Activated B cell treated with CpG ODN at 0.5 μM for 24 hours (primary cell): Measurements from ENCODE around the gene TBC1D22A. TPM values are rescaled to one million over a fixed set of nuclear protein-coding genes. Genes with fewer than 3 reads are reported as not detected.

Experiments used
- ATAC-seq: fragments of 200-7000 bp; cut with Tn5 transposase; one replicate; pipeline ENCODE4 v1.10.0; 2021; ENCODE audit warnings: low read depth, mild to moderate bottlenecking, moderate library complexity
- CTCF ChIA-PET: fragments of 350-600 bp; sonication (Branson Sonifier 250); formaldehyde crosslinking; loops from one replicate; lab custom pipeline; 2021; ENCODE audit warnings: antibody characterized with exemption; lab: Charles Lee
- POLR2A ChIA-PET: fragments of 350-600 bp; sonication (Branson Sonifier 250); formaldehyde crosslinking; loops from one replicate; lab custom pipeline; 2021; ENCODE audit warnings: antibody characterized with exemption; lab: Charles Lee
- DNase-seq: peaks from one replicate; pipeline ENCODE4 v3.0.0; 2022
- H3K27ac Mint-ChIP-seq: one replicate; pipeline ENCODE4 v1.8.0; 2020; ENCODE audit warnings: mixed read lengths
- H3K27me3 Mint-ChIP-seq: one replicate; pipeline ENCODE4 v1.8.0; 2021; ENCODE audit warnings: mixed read lengths
- H3K36me3 Mint-ChIP-seq: one replicate; pipeline ENCODE4 v1.8.0; 2021; ENCODE audit warnings: low read depth, mixed read lengths
- H3K4me1 Mint-ChIP-seq: one replicate; pipeline ENCODE4 v1.8.0; 2021; ENCODE audit warnings: mixed read lengths
- H3K4me3 Mint-ChIP-seq: one replicate; pipeline ENCODE4 v1.8.0; 2020; ENCODE audit warnings: mild to moderate bottlenecking, mixed read lengths
- H3K9me3 Mint-ChIP-seq: one replicate; pipeline ENCODE4 v1.8.0; 2020; ENCODE audit warnings: mixed read lengths
- intact Hi-C: fragments of 100-400 bp; cut with micrococcal nuclease; formaldehyde crosslinking; loops from one replicate; pipeline ENCODE4 v1.15.1; 2024
- total RNA-seq: library from RNA; stranded (reverse); gene quantifications from 2 replicates; pipeline ENCODE4 v1.2.3, GENCODE V29; 2022
- TF ChIP-seq, protein P1 (sequence below): fragments of 200-600 bp; IDR thresholded peaks from one replicate; pipeline ENCODE4 v1.8.0; 2022; ENCODE audit warnings: antibody characterized with exemption, mild to moderate bottlenecking

TBC1D22A gene
- total RNA-seq, 1 donor from 2014 or later = 85.9 TPM

GRCh38 chr22:46812034-46812605, 49.7 kb downstream of the TBC1D22A start:
- CTCF ChIA-PET = interaction anchor here (1.0 to 1.4 kb wide), 2 partner anchors 9 to 54 kb away, joined by 3 to 5 read pairs; no protein-coding TSS in a partner anchor

DNA sequence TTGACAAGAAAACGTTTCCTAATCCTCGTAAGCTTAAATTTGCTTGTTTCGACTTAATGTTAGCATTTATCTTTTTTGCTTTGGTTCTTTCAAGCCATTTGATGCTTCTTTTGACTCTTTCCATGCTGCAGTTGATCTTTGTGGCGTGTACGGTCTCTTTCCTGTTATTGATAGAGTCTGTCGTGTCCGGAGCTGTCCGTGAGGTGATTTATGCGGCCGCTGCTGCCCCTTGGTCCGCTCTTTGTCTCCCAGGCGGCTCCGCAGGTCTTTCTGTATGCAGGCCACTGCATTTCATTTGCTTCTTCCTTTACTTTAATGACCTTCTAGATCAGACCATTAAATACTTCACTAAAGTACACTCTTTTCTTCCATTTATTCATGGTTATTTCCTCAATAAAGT, 50.3 kb downstream of the TBC1D22A start:
- peaks cover 25% of the 10 kb centered on the region for H3K4me1 Mint-ChIP-seq
- no peak overlapping the region for H3K27ac Mint-ChIP-seq
- no peak overlapping the region for H3K4me3 Mint-ChIP-seq

More at GRCh38 chr22:46812034-46812605, 49.7 kb downstream of the TBC1D22A start:
- H3K4me3 Mint-ChIP-seq = no peak overlapping the region
- no peak overlapping the region for H3K27ac Mint-ChIP-seq
- intact Hi-C loops = no loop called here
- no peak for ATAC-seq
- H3K27me3 Mint-ChIP-seq = no peaks in the 10 kb centered on the region
- POLR2A ChIA-PET = no interaction called here
- H3K9me3 Mint-ChIP-seq = no peaks in the 10 kb centered on the region
- TF ChIP-seq, protein P1, sequence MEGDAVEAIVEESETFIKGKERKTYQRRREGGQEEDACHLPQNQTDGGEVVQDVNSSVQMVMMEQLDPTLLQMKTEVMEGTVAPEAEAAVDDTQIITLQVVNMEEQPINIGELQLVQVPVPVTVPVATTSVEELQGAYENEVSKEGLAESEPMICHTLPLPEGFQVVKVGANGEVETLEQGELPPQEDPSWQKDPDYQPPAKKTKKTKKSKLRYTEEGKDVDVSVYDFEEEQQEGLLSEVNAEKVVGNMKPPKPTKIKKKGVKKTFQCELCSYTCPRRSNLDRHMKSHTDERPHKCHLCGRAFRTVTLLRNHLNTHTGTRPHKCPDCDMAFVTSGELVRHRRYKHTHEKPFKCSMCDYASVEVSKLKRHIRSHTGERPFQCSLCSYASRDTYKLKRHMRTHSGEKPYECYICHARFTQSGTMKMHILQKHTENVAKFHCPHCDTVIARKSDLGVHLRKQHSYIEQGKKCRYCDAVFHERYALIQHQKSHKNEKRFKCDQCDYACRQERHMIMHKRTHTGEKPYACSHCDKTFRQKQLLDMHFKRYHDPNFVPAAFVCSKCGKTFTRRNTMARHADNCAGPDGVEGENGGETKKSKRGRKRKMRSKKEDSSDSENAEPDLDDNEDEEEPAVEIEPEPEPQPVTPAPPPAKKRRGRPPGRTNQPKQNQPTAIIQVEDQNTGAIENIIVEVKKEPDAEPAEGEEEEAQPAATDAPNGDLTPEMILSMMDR = no peak
- H3K36me3 Mint-ChIP-seq = peaks cover 79% of the 10 kb centered on the region
- peaks cover 23% of the 10 kb centered on the region for H3K4me1 Mint-ChIP-seq
- DNase-seq = no peak

DNA sequence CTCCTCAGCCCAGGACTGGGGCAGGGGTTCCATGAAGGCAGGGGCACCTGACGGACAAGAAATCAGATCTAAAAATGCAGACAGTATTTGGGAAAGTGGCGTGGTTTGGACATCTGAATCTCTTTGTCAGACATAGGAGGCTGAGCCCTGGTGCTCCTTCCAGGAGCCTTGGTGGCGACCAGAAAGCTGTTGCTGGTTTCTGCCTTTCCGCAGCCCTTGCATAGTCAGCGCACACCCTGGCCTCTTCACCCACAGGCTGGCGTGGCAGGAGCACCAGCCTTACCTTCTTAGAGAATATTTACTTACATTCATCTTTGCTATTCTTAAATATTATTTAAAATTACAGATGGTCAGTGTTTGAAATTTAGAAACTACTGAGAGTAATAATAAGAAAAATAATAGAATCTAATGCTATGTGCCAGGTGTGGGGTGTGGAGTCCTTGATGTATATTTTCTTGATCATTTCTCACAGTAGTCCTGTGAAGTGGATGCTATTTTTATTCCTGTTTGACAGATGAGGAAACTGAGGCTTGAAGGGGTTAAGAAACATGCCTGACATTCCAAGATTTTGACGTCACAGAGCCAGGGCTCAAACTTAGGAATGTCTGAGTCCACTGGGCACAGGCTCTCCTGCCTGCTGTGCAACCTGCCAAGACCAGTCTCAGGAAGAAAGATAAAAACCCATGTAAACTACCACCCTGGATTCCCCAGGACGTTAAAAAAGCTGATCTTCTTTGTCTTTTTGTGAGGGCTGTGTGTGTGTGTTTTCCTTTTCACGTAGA, 51.6 kb downstream of the TBC1D22A start:
- peaks cover 72% of the 10 kb centered on the region for H3K36me3 Mint-ChIP-seq
- no peak overlapping the region for H3K4me3 Mint-ChIP-seq

More for the DNA sequence above, 50.3 kb downstream of the TBC1D22A start:
- Mint-ChIP-seq H3K27me3 (no peaks in the 10 kb centered on the region), H3K9me3 (no peaks in the 10 kb centered on the region), H3K36me3 (peaks cover 79% of the 10 kb centered on the region)
- ChIA-PET POLR2A (no interaction called here), CTCF (no interaction called here)
- TF ChIP-seq, protein P1 = no peak
- ATAC-seq = no peak
- intact Hi-C loops = no loop called here
- no peak for DNase-seq

GRCh38 chr22:46815132-46815531, 52.7 kb downstream of the TBC1D22A start:
- TF ChIP-seq, protein P1 = no peak
- no peaks in the 10 kb centered on the region for H3K27me3 Mint-ChIP-seq
- H3K4me1 Mint-ChIP-seq = peaks cover 48% of the 10 kb centered on the region
- ATAC-seq (no peak), DNase-seq (no peak)
- H3K27ac Mint-ChIP-seq = no peak overlapping the region
- H3K4me3 Mint-ChIP-seq = no peak overlapping the region
- H3K36me3 Mint-ChIP-seq = peaks cover 70% of the 10 kb centered on the region
- intact Hi-C loops = no loop called here
- POLR2A ChIA-PET = no interaction called here
- H3K9me3 Mint-ChIP-seq = no peaks in the 10 kb centered on the region
- CTCF ChIA-PET = no interaction called here

More for the DNA sequence above, 51.6 kb downstream of the TBC1D22A start:
- ATAC-seq (no peak), DNase-seq (no peak)
- intact Hi-C loops = no loop called here
- ChIA-PET POLR2A (interaction anchor here (0.6 kb wide), 1 partner anchor 246 kb away, joined by 6 read pairs; no protein-coding TSS in a partner anchor), CTCF (no interaction called here)
- Mint-ChIP-seq H3K27ac (peak overlapping the region; percentile 56), H3K9me3 (no peaks in the 10 kb centered on the region), H3K4me1 (peaks cover 37% of the 10 kb centered on the region), H3K27me3 (no peaks in the 10 kb centered on the region)
- TF ChIP-seq, protein P1 = no peak

DNA sequence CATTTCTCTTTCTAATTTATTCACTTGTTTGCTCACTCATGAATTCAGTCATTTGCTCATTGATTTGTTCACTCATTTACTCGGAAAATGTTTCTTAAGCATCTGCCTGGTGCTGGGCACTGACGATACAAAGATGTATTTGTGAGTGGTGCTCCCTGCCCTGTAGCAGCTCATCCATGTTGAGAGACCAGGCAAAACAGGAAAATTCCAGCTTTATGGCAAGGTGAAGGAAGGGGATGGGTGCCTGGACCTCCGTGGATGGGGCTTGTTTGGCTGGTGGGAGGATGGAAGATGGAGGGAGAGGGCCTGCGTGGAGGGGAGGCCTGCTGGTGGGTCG, 53.1 kb downstream of the TBC1D22A start:
- H3K27me3 Mint-ChIP-seq = no peaks in the 10 kb centered on the region
- intact Hi-C loops = no loop called here
- ATAC-seq (no peak), DNase-seq (no peak)
- H3K4me3 Mint-ChIP-seq = no peak overlapping the region
- peaks cover 72% of the 10 kb centered on the region for H3K36me3 Mint-ChIP-seq
- TF ChIP-seq, protein P1 = no peak
- no peak overlapping the region for H3K27ac Mint-ChIP-seq
- H3K9me3 Mint-ChIP-seq = no peaks in the 10 kb centered on the region
- peaks cover 52% of the 10 kb centered on the region for H3K4me1 Mint-ChIP-seq
- POLR2A ChIA-PET = no interaction called here
- CTCF ChIA-PET = no interaction called here
